HTR-8/SVneo (cell line): ENCODE data around the gene RFX3.

Experiments used
- DNase-seq: peaks from one replicate; pipeline ENCODE4 v3.0.0; 2011; ENCODE audit warnings: low spot score, mixed read lengths; ENCODE audit not compliant: insufficient read length
- FAIRE-seq: peaks from 2 replicates; lab custom pipeline; 2011; peaks lifted over from hg19 to GRCh38; lab: Jason Lieb, UNC

The RFX3 gene

GRCh38 chr9:3525836-3526164, at the start of gene RFX3:
Gene RFX3 (minus strand): TSS chr9:3526001. CDS start chr9:3395588, 130,413 bp downstream.
- DNase-seq (peak; percentile 82), FAIRE-seq (peak; percentile 4)

DNA sequence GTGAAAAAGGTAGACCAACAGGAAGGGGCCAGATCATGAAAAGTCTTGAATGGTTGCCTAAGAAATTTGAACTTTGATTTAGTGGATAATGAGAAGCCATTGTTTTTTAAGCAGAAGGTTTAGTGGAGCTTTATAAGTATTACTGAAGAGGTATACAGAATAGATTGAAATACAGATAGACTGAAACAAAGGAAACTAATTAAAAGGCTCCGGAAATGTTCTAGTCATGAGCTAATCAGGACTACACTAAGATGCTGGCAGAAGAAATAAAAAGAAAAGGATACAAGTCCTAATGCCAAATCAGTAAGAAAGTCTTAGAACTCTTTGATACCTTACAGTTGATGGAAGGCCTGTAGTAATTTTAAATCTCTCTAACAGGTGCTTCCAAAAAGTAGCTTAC, 45.7 kb upstream of the RFX3 start:
- FAIRE-seq = no peak

GRCh38 chr9:3569529-3569928, 43.7 kb upstream of the RFX3 start:
- no peak for FAIRE-seq

More for the DNA sequence above, 45.7 kb upstream of the RFX3 start:
- no peak for DNase-seq

DNA sequence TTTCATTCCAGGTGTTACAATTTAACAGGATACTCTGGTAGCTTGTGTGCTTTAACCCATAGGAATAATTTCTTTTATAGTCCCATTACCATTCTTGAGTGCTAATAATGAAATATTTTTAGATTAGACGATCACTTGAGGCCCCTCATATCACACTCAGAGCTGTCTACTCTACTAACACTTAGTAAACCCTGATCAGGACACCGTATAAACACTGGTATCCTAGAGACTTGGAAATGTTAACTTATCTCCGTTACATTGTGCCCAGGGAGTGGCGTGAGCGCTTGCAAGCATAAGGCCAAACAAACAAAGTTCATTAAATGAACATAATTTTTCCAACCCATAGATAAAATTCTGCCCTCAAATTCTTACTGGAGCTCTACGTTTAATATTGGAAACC, 42.2 kb upstream of the RFX3 start:
- DNase-seq = no peak
- FAIRE-seq = no peak

More at GRCh38 chr9:3569529-3569928, 43.7 kb upstream of the RFX3 start:
- DNase-seq = no peak

GRCh38 chr9:3553076-3553765, 27.4 kb upstream of the RFX3 start:
- no peak for FAIRE-seq
- DNase-seq = no peak

- DNase-seq (no peak), FAIRE-seq (no peak)
These were observed 23.4 kb upstream of the RFX3 start for GRCh38 chr9:3549225-3549624.

DNA sequence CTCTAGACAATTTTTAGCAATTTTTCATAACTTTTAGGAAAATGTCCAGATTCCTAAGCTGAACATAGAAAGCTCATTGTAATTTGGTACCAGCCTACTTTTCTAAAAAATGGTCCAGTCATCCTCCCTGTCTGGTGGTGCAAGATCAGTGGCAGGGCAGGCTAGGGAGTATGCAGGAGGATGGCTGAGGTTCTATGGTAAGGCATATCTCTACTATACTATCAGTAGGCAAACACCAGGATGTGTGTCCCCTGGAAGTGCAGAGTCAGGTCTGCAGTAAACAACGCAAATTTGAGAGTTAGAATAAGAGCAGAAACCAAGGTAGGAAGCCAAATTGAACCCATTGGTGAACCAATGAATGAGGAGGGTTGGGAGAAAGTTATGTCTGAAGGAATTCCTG, 22.8 kb upstream of the RFX3 start:
- FAIRE-seq (no peak), DNase-seq (no peak)

GRCh38 chr9:3541206-3541605, 15.4 kb upstream of the RFX3 start:
- FAIRE-seq = no peak
- DNase-seq = no peak

DNA sequence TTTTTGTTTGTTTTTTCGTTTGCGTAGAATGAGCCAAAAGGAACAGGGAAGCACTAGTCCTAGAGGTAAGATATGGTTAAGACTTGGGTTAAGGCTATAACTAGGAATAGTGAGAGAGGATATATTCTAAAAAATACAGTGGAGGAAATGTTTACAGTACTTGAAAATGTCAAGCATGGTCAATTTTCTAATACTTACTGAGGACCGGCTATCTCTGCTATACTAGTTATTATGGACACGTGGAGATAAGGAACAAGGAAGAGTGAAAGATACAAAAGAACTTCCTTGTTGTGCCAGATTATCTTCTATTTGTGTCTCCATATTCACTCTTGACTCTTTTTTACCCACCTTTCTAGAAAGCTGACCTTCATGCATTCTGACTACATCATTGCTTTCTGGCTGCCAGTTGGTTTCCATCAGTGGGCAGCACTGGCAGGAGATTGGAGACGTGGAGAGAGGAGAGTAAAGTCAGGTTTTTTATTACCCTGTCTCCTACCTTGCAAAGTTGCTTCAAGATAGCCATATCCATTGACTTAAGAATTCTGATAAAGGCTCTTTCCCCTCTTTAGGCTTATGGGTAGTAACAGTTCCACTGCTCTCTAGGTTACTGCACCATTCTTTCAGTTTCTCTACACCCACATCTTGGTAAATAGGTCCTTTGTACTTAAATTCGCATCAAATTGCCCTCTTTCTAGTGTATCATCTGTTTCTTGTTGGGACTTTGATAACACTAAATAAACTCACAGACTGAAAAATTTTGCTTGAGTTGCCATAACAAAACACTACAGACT, 9.0 kb upstream of the RFX3 start:
- FAIRE-seq (no peak), DNase-seq (no peak)

- no peak for FAIRE-seq
- no peak for DNase-seq
These were observed 6.4 kb upstream of the RFX3 start for GRCh38 chr9:3532158-3532557.

- DNase-seq = no peak
These were observed 2.6 kb upstream of the RFX3 start for GRCh38 chr9:3528451-3528850.

DNA sequence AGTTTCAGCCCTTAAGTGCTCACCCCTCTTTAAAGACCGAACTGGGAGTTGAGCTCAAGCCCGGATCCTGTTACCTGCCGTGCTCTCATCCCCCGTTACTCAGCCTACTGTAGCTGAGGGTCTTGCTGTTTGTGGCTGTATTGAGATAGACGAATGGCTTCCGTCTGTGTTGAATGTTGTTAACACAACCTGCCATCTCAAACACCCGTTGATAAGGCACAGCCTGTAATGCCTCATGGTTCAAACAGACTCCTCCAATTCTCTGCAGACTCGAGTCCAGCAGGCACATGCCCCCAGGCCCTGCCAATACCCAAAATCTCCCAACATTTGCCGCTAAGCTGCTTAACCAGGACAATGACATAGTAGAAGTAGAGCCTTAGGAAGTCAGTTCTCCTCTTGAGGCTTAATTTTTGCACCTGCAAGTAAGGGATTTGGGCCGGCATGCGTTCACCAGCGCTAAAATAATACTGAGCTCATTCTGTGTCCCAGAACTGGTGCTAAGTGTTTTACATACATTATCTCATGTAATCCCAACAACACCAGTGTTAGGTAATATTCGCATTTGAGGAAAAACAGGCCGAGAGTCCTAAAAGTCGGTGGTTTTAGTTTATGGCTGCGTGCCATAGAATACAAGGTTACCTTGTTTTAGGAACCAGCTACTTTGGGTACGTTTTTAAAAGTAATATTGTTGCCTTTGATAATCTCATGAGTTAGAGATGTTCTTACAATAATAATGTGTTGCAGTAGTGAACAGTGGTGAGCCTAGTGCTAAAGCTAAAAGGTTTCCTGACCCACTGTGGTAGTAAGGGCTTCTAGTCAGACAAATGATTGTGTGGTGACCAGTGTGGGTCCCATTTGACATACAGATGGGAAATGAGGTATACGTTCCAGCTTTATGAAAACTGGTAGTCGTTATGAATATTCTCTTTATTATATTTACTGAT, 1.5 kb upstream of the RFX3 start:
- FAIRE-seq = no peak

More at GRCh38 chr9:3528451-3528850, 2.6 kb upstream of the RFX3 start:
- FAIRE-seq = no peak

DNA sequence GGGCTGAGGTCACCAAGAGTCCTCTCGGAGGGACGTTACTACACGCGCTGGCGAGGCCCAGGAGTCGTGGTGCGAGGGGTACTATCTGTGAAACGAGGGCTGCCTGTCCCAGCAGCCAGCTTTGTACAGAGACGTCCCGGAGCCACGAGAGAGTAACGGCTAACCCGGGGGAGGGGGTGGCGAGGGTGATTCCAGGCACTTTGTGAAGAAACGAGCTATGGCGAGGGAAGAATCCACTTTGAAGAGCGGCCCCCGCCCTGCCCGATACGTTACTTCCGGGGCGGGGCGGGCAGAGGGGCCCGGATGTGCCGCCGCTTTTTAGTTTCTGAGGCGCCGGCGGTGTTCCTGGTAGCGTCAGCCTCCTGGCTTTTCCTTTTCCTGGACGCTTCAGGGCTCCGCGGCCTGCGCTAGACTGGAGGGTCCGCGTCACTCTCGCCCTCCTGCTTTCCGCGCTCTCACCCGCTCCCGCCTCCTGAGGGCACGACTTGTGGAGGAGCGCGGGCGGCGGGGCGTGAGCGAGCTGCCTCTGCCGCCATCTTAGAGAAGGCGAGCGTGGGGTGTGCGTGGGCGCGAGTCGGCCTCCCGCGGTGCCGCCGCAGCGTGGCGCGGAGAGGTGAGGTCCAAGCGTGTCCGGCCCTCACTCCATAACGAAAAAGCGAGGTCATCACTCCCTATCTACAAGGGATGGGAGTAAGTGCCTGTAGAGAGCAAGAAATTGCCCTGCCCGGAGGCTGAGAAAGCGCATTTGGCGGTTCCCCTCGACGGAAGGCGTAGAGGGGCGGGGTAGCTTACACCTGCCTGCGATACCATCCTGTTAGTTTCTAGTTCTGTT, 580 bp upstream of the RFX3 start:
- FAIRE-seq = no peak
- peak; percentile 67 for DNase-seq

More for the DNA sequence above, 1.5 kb upstream of the RFX3 start:
- DNase-seq = no peak

- no peak for DNase-seq
- FAIRE-seq = no peak
These were observed 535 bp downstream of the RFX3 start for GRCh38 chr9:3525096-3525835.

DNA sequence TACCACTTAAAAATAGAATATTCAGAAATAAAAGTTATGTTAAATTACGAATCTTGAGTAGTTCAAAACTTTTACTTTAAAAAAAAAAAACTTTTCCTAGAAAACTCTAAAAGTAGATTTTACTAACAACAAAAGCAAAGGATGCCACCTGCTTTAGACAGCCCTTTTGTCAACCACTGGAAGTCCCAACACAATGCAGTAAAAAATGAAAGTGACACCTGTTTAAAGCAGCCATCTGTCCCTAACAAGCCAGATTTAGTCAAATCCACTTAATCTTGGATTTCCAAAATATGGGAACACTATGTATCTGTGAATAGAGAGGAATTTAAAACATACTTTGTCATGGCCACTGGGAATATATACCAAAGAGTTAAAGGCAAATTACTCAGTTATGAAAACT, 3.8 kb downstream of the RFX3 start:
- FAIRE-seq (no peak), DNase-seq (no peak)

DNA sequence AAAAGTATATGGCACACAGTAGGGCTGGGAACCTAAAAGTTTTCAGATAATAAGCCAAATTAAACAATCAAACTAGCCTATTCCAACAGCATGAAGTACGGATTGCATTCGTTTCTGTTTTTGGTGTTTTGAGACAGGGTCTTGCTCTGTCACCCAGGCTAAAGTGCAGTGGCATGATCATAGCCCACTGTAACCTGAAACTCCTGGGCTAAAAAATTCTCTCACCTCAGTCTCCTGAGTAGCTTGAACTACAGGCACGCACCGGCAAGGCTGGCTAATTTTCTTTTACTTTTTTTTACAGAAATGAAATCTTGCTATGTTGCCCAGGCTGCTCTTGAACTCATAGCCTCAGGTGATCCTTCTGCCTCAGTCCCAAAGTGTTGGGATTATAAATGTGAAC, 5.2 kb downstream of the RFX3 start:
- DNase-seq (no peak), FAIRE-seq (no peak)

GRCh38 chr9:3517377-3518048, 8.3 kb downstream of the RFX3 start:
- no peak for DNase-seq
- no peak for FAIRE-seq

DNA sequence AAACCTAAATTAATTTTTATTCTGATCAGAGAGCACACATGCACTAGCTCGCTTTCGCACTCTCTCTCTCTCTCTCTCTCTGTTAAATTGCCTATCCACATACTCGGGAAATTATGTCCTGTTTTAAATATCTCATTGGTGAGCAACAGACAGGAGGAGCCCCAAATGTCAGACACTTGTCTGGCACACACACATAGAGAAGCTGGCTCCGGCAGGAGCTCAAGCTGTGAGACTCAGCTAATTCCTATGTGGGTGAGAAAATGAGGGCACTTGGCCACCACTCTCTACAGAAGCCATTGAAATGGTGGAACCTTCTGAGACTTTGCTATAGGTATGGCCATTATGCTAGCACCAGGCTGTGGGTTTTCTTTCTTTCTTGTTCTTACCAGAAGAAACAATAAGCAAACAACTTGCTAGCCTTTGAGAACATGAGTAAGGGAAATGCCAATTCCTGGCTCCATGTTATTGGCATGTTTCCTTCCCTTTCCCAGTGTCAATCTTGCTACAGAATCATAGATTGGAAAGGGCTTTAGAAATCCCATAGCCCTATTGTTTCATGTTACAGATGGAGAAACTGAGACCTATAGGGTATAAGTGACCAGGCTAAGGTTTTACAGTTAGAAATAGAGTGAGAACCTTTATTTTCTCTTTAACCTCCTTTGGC, 9.0 kb downstream of the RFX3 start:
- DNase-seq (no peak), FAIRE-seq (no peak)
